HEK293T (cell line): Measurements from ENCODE around the gene SYCP1.
A peak's percentile ranks its signal among the peaks of the same experiment; 100 is the strongest.
"Not testable (repeated sequence)": the region's sequence is repeated elsewhere in the genome, so short reads cannot be mapped to it uniquely, and the experiment has no call there.

Experiments used
- CTCF ChIA-PET: fragments of 350-600 bp; formaldehyde crosslinking; extraction: SDS; loops from one replicate; lab custom pipeline; 2021; ENCODE audit warnings: antibody characterized with exemption, inconsistent platforms; lab: Yijun Ruan, JAX
- POLR2A ChIA-PET: fragments of 350-600 bp; formaldehyde crosslinking; extraction: SDS; loops from one replicate; lab custom pipeline; 2020; ENCODE audit warnings: antibody characterized with exemption, inconsistent platforms; lab: Yijun Ruan, JAX
- DNase-seq: peaks from one replicate; pipeline ENCODE4 v3.0.0; 2012; ENCODE audit warnings: mixed read lengths; ENCODE audit errors: extremely low spot score
- ARNT ChIP-seq: fragments of 450-650 bp; IDR thresholded peaks from 2 replicates; pipeline ENCODE4 v1.6.1; 2017; ENCODE audit warnings: mild to moderate bottlenecking
- BHLHE40 ChIP-seq: fragments of 450-650 bp; IDR thresholded peaks from 2 replicates; pipeline ENCODE4 v1.6.1; 2016; ENCODE audit warnings: mild to moderate bottlenecking, moderate library complexity, borderline replicate concordance
- CTBP1 ChIP-seq: fragments of 450-650 bp; IDR thresholded peaks from 2 replicates; pipeline ENCODE4 v1.6.1; 2016; ENCODE audit warnings: borderline replicate concordance
- ELF4 ChIP-seq: fragments of 450-650 bp; IDR thresholded peaks from 2 replicates; pipeline ENCODE4 v1.6.1; 2017; ENCODE audit warnings: antibody characterized with exemption
- FOXA1 ChIP-seq: fragments of 450-650 bp; IDR thresholded peaks from 2 replicates; pipeline ENCODE4 v1.6.1; 2016; ENCODE audit warnings: mild to moderate bottlenecking
- FOXK2 ChIP-seq: fragments of 450-650 bp; IDR thresholded peaks from 2 replicates; pipeline ENCODE4 v1.6.1; 2016; ENCODE audit warnings: mild to moderate bottlenecking
- FOXM1 ChIP-seq: fragments of 450-650 bp; IDR thresholded peaks from 2 replicates; pipeline ENCODE4 v1.6.1; 2017; ENCODE audit warnings: mild to moderate bottlenecking, borderline replicate concordance
- HDGF ChIP-seq: fragments of 450-650 bp; IDR thresholded peaks from 2 replicates; pipeline ENCODE4 v1.6.1; 2017; ENCODE audit warnings: antibody characterized with exemption, borderline replicate concordance
- L3MBTL2 ChIP-seq: fragments of 450-650 bp; conservative IDR thresholded peaks from 2 replicates; pipeline ENCODE4 v1.6.1; 2016; ENCODE audit warnings: mild to moderate bottlenecking
- LEF1 ChIP-seq: fragments of 450-650 bp; IDR thresholded peaks from 2 replicates; pipeline ENCODE4 v1.6.1; 2017; ENCODE audit warnings: mild to moderate bottlenecking, borderline replicate concordance
- NFRKB ChIP-seq: fragments of 450-650 bp; IDR thresholded peaks from 2 replicates; pipeline ENCODE4 v1.6.1; 2016; ENCODE audit warnings: mild to moderate bottlenecking, moderate library complexity
- PKNOX1 ChIP-seq: fragments of 450-650 bp; IDR thresholded peaks from 2 replicates; pipeline ENCODE4 v1.6.1; 2016
- SP1 ChIP-seq: fragments of 450-650 bp; IDR thresholded peaks from 2 replicates; pipeline ENCODE4 v1.6.1; 2017
- SUZ12 ChIP-seq: fragments of 450-650 bp; IDR thresholded peaks from 2 replicates; pipeline ENCODE4 v1.6.1; 2016; ENCODE audit warnings: mild to moderate bottlenecking
- TARDBP ChIP-seq: fragments of 450-650 bp; IDR thresholded peaks from 2 replicates; pipeline ENCODE4 v1.6.1; 2016
- ZNF384 ChIP-seq: fragments of 450-650 bp; IDR thresholded peaks from 2 replicates; pipeline ENCODE4 v1.6.1; 2016

SYCP1 gene

GRCh38 chr1:114854693-114855320, at the start of gene SYCP1:
SYCP1 (plus strand) TSS chr1:114854863; CDS start chr1:114855465, 602 bp downstream.
- TF ChIP-seq L3MBTL2 (no peak), BHLHE40 (no peak), HDGF (no peak), PKNOX1 (no peak), CTBP1 (no peak), ZNF384 (no peak), TARDBP (no peak), ELF4 (no peak), FOXK2 (no peak), NFRKB (no peak)
- POLR2A ChIA-PET: no interaction called here
- DNase-seq: no peak
- CTCF ChIA-PET: no interaction called here

- no peak for DNase-seq
- ChIA-PET POLR2A (no interaction called here), CTCF (no interaction called here)
- TF ChIP-seq CTBP1 (no peak), SUZ12 (no peak), BHLHE40 (no peak), PKNOX1 (no peak)
Observed at GRCh38 chr1:114819869-114820268, 34.8 kb upstream of the SYCP1 start.

- ChIA-PET CTCF (no interaction called here), POLR2A (no interaction called here)
- no peak for TF ChIP-seq NFRKB
- no peak for TF ChIP-seq ARNT
- no peak for TF ChIP-seq FOXA1
- TF ChIP-seq BHLHE40: no peak
- TF ChIP-seq SP1: no peak
- no peak for TF ChIP-seq ELF4
- no peak for TF ChIP-seq FOXM1
- no peak for TF ChIP-seq FOXK2
- TF ChIP-seq ZNF384: no peak
- TF ChIP-seq HDGF: no peak
- TF ChIP-seq CTBP1: no peak
- no peak for TF ChIP-seq SUZ12
- no peak for TF ChIP-seq L3MBTL2
- TF ChIP-seq LEF1: no peak
- no peak for TF ChIP-seq TARDBP
- no peak for TF ChIP-seq PKNOX1
- DNase-seq: no peak
Observed at GRCh38 chr1:114820392-114820791, 34.3 kb upstream of the SYCP1 start.

GRCh38 chr1:114821978-114822377, 32.7 kb upstream of the SYCP1 start:
- POLR2A ChIA-PET: no interaction called here
- CTCF ChIA-PET: no interaction called here
- no peak for TF ChIP-seq HDGF
- DNase-seq: no peak

GRCh38 chr1:114828251-114828650, 26.4 kb upstream of the SYCP1 start:
- peak; percentile 73 for TF ChIP-seq ZNF384
- no peak for TF ChIP-seq FOXM1
- CTCF ChIA-PET: interaction anchor here (0.6 kb wide), 1 partner anchor 1689 kb away, joined by 3 read pairs; no protein-coding TSS in a partner anchor
- no peak for DNase-seq
- POLR2A ChIA-PET: interaction anchor here (1.3 kb wide), 1 partner anchor 48 kb away, joined by 3 read pairs; the partner anchor contains the start of gene SIKE1

GRCh38 chr1:114830075-114830474, 24.6 kb upstream of the SYCP1 start:
- POLR2A ChIA-PET, CTCF ChIA-PET, DNase-seq: not testable (repeated sequence)

- DNase-seq: no peak
- ChIA-PET CTCF (no interaction called here), POLR2A (no interaction called here)
- no peak for TF ChIP-seq LEF1
- no peak for TF ChIP-seq FOXA1
- TF ChIP-seq HDGF: no peak
- TF ChIP-seq BHLHE40: no peak
- TF ChIP-seq NFRKB: no peak
- no peak for TF ChIP-seq ZNF384
- no peak for TF ChIP-seq ARNT
- TF ChIP-seq PKNOX1: no peak
- TF ChIP-seq CTBP1: no peak
Observed at GRCh38 chr1:114831276-114831994, 23.2 kb upstream of the SYCP1 start.
